Measurements from ENCODE around the gene OLFM2. TPM values are rescaled to one million over a fixed set of nuclear protein-coding genes. Genes with fewer than 3 reads are reported as not detected.

Gene OLFM2
- total RNA-seq, 1 experiment from 2014 or later: 106 TPM

- TF ChIP-seq CTCF (conservative IDR thresholded peaks at IDR 0.05; ENCODE audit: low read depth, low read length) (no peak), EZH2 (IDR thresholded peaks at IDR 0.05; ENCODE audit: borderline replicate concordance, low read depth, low read length, poor library complexity, severe bottlenecking) (no peak)
These were observed 127.2 kb downstream of the OLFM2 start for GRCh38 chr19:9808855-9809824.

DNA sequence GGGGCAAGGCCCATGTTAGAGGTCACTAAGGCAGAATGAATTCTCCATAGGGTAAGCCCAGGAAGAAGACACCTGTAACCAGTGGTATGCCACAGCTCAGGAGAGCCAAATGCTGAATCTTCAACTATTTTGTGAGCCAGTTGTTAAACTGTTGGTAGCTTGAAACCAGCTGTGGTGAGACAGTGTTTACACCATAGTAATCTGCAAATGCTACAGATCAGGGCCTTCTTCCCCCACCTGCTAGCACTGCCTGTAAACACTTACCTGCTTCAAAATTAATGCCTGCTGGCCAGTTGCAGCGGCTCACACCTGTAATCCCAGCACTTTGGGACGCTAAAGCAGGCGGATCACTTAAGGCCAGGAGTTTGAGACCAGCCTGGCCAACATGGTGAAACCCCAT, 129.5 kb downstream of the OLFM2 start:
- DNase-seq (ENCODE audit: low spot score): no peak
- intact Hi-C loops (cut with micrococcal nuclease; ENCODE audit: unreplicated experiment): no loop called here
- H3K36me3 ChIP-seq (ENCODE audit: insufficient read depth, low read length, poor library complexity, severe bottlenecking): peaks cover 5% of the 10 kb centered on the region
- no peaks in the 10 kb centered on the region for H3K27me3 ChIP-seq (replicated peaks; ENCODE audit: insufficient read depth, low read depth, low read length, poor library complexity)
- TF ChIP-seq CTCF (conservative IDR thresholded peaks at IDR 0.05; ENCODE audit: low read depth, low read length) (no peak), EZH2 (IDR thresholded peaks at IDR 0.05; ENCODE audit: borderline replicate concordance, low read depth, low read length, poor library complexity, severe bottlenecking) (no peak)
- no peak overlapping the region for H3K4me3 ChIP-seq (ENCODE audit: low read depth, low read length, poor library complexity, severe bottlenecking)
- H3K9me3 ChIP-seq (ENCODE audit: low read depth, low read length, poor library complexity, severe bottlenecking): no peaks in the 10 kb centered on the region
- H3K27ac ChIP-seq (ENCODE audit: low read depth, low read length, poor library complexity, severe bottlenecking): no peak overlapping the region
- POLR2A ChIA-PET (ENCODE audit: low non-redundant PET): no interaction called here
- no peaks in the 10 kb centered on the region for H3K4me1 ChIP-seq (ENCODE audit: insufficient read depth, low read length, poor library complexity, severe bottlenecking)
- CTCF ChIA-PET: interaction anchor here (0.5 kb wide), 1 partner anchor 41 kb away, joined by 3 read pairs; no protein-coding TSS in a partner anchor
- no TSS peak for BruUV-seq (replicated peaks)

More at GRCh38 chr19:9808855-9809824, 127.2 kb downstream of the OLFM2 start:
- no peak for DNase-seq (ENCODE audit: low spot score)
- intact Hi-C loops (cut with micrococcal nuclease; ENCODE audit: unreplicated experiment): no loop called here
- Histone ChIP-seq H3K4me3 (ENCODE audit: low read depth, low read length, poor library complexity, severe bottlenecking) (no peak overlapping the region), H3K4me1 (ENCODE audit: insufficient read depth, low read length, poor library complexity, severe bottlenecking) (no peaks in the 10 kb centered on the region), H3K9me3 (ENCODE audit: low read depth, low read length, poor library complexity, severe bottlenecking) (no peaks in the 10 kb centered on the region), H3K36me3 (ENCODE audit: insufficient read depth, low read length, poor library complexity, severe bottlenecking) (peaks cover 5% of the 10 kb centered on the region), H3K27ac (ENCODE audit: low read depth, low read length, poor library complexity, severe bottlenecking) (no peak overlapping the region), H3K27me3 (replicated peaks; ENCODE audit: insufficient read depth, low read depth, low read length, poor library complexity) (no peaks in the 10 kb centered on the region)
- ChIA-PET POLR2A (ENCODE audit: low non-redundant PET) (interaction anchor here (0.5 kb wide), 1 partner anchor 25 kb away, joined by 5 read pairs; no protein-coding TSS in a partner anchor), CTCF (no interaction called here)
- BruUV-seq (replicated peaks): no TSS peak

Other genes with a start within 250 kb of the OLFM2 start
- 3.9 and 7.7 TPM in 2 replicates for gene ZNF846, start 167.8 kb downstream of the OLFM2 start, total RNA-seq (2021)
- 21.7 and 26.4 TPM in 2 replicates for gene FBXL12, start 117.4 kb downstream of the OLFM2 start, total RNA-seq (2021)
- 327 and 383 TPM in 2 replicates for gene UBL5, start 108.6 kb downstream of the OLFM2 start, total RNA-seq (2021)
- gene PIN1, start 101.2 kb downstream of the OLFM2 start, total RNA-seq (2021): 177 and 179 TPM in 2 replicates
- 6.4 and 6.8 TPM in 2 replicates for gene COL5A3, start 74.0 kb upstream of the OLFM2 start, total RNA-seq (2021)
- not detected in 2 replicates for gene RDH8, start 77.0 kb upstream of the OLFM2 start, total RNA-seq (2021)
- gene SHFL, start 149.8 kb upstream of the OLFM2 start, total RNA-seq (2021): 15.2 and 17.3 TPM in 2 replicates
- not detected in 2 replicates for gene ANGPTL6, start 166.2 kb upstream of the OLFM2 start, total RNA-seq (2021)
- gene PPAN, start 169.8 kb upstream of the OLFM2 start, total RNA-seq (2021): 116 and 132 TPM in 2 replicates
- 32.2 and 39.4 TPM in 2 replicates for gene P2RY11, start 175.2 kb upstream of the OLFM2 start, total RNA-seq (2021)
- gene EIF3G, start 183.4 kb upstream of the OLFM2 start, total RNA-seq (2021): 260 and 266 TPM in 2 replicates